Body of pancreas (tissue), 4 donors: ENCODE data around the gene CLRN2. TPM values are rescaled to one million over a fixed set of nuclear protein-coding genes. Genes with fewer than 3 reads are reported as not detected.

Source experiments
- ATAC-seq: fragments of 150-250 bp; one replicate; pipeline ENCODE4 v1.9.1; 2016
- DNase-seq, 4 donors: peaks; one replicate each; pipeline ENCODE4 v3.0.0-alpha.2; 2019
- H3K27ac ChIP-seq, 4 donors: fragments of 200-600 bp; sonication (generic); 1 replicate in 3 of 4; 2 replicates in 1 of 4; pipeline versions ENCODE4 v1.5.1 to v1.6.1; 2016 to 2019; ENCODE audit warnings: mild to moderate bottlenecking in 1 of 4, mixed read lengths in 1 of 4, moderate library complexity in 1 of 4
- H3K27me3 ChIP-seq, 2 donors: fragments of 200-600 bp; sonication (generic); one replicate each; pipeline ENCODE4 v1.6.0; 2016; ENCODE audit warnings: mild to moderate bottlenecking in 1 of 2
- H3K36me3 ChIP-seq, 2 donors: fragments of 200-600 bp; sonication (generic); replicated peaks in 1 of 2; 2 replicates each; pipeline ENCODE4 v1.5.1; 2016; ENCODE audit warnings: low read depth in 2 of 2; ENCODE audit not compliant: insufficient read depth in 1 of 2
- H3K4me1 ChIP-seq: fragments of 200-600 bp; sonication (generic); one replicate; pipeline ENCODE4 v1.6.0; 2016
- H3K4me3 ChIP-seq, 2 donors: fragments of 200-600 bp; sonication (generic); 1 replicate in 1 of 2; 2 replicates in 1 of 2; pipeline ENCODE4 v1.5.1; 2016 to 2019
- H3K9me3 ChIP-seq, 3 donors: fragments of 200-600 bp; sonication (generic); 1 replicate in 2 of 3; 2 replicates in 1 of 3; pipeline ENCODE4 v1.5.1; 2016
- POLR2A ChIP-seq, 3 donors: fragments of 450-650 bp; IDR thresholded peaks; one replicate each; pipeline ENCODE4 v1.6.1; 2016; ENCODE audit warnings: antibody characterized with exemption in 3 of 3, mild to moderate bottlenecking in 2 of 3
- WGBS, 2 donors: methylation state at CpG; one replicate each; pipeline ENCODE4 v1.1.5; 2017; 5-methylcytosine and 5-hydroxymethylcytosine counted together
- intact Hi-C: fragments of 100-400 bp; cut with DNase I; formaldehyde crosslinking; loops from one replicate; pipeline ENCODE4 v1.15.1; 2023
- total RNA-seq, 2 donors: library from RNA; depleted of rRNA; stranded (reverse); fragments of >200 nt; gene quantifications; one replicate each; pipeline ENCODE4 v1.1.0, GENCODE V29; 2016
- TF ChIP-seq, protein P1 (sequence below), 7 experiments: fragments of 450-650 bp in 4 of 7; fragments of 200-600 bp in 3 of 7; sonication (generic) in 3 of 7; IDR thresholded peaks; one replicate each; pipeline ENCODE4 v1.5.1; 2016 to 2019; ENCODE audit warnings: antibody characterized with exemption in 7 of 7

CLRN2 gene
- total RNA-seq, 2 donors from 2014 or later = not detected

DNA sequence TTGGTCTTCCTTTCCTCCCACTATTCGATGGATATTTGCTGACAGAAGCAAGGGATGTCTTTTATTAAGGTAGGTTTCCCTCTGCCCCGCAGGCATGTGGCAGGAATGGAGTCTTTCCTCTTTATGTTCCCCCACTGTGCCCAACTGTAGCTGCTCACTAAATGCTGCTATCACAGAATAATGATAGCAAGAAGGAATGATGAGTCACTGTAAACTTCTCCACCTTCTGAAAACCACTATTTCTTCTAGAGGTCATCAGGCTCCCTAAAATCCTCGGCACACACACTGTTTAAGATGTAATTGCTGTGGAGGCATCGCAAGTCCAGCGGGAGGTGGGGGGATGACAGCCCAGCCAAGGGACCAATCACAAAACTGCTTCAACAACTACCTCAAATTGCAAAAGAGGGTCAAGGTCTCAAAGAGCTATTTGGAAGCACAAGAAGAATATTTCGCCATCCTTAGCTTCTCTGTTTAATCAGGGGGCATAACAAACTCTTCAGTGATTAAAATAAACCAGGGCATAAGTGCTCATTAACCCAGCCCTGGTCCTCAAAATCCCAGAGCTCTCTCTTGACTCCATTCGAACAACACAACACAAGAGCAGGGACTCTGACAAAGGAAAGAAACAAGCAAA is 17.0 kb upstream of the CLRN2 start:
- ATAC-seq = no peak
- intact Hi-C loops = no loop called here
- Histone ChIP-seq H3K4me1 (no peaks in the 10 kb centered on the region), H3K27me3 (no peaks in the 10 kb centered on the region), H3K9me3 (no peaks in the 10 kb centered on the region), H3K27ac (no peak overlapping the region), H3K36me3 (peaks cover 0 to 7% of the 10 kb centered on the region in 2 donors), H3K4me3 (no peak overlapping the region)
- DNase-seq = no peak
- WGBS, 2 donors = 85 to 86% methylated on average over 7 of the region's 7 CpGs
- TF ChIP-seq POLR2A (IDR thresholded peaks at IDR 0.05) = no peak
- TF ChIP-seq, protein P1, sequence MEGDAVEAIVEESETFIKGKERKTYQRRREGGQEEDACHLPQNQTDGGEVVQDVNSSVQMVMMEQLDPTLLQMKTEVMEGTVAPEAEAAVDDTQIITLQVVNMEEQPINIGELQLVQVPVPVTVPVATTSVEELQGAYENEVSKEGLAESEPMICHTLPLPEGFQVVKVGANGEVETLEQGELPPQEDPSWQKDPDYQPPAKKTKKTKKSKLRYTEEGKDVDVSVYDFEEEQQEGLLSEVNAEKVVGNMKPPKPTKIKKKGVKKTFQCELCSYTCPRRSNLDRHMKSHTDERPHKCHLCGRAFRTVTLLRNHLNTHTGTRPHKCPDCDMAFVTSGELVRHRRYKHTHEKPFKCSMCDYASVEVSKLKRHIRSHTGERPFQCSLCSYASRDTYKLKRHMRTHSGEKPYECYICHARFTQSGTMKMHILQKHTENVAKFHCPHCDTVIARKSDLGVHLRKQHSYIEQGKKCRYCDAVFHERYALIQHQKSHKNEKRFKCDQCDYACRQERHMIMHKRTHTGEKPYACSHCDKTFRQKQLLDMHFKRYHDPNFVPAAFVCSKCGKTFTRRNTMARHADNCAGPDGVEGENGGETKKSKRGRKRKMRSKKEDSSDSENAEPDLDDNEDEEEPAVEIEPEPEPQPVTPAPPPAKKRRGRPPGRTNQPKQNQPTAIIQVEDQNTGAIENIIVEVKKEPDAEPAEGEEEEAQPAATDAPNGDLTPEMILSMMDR (IDR thresholded peaks at IDR 0.05) = no peak

DNA sequence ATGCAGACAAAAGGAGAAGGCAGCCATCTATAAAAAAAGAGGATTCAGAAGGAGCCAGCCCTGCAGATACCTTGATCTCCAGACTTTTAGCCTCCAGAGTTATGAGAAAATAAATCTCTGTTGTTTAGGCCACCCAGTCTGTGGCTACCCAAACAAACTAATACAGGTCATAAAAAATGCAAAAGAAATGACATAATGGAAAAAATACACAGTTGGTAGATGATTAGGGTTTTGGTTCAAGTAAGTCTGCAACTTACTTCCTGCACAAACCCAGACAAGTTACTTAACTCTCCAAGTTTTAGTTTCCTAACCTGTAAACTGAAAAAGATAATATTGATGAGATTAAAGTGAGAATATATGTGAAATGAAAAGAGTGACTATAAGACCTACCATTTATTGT is 14.4 kb upstream of the CLRN2 start:
- Histone ChIP-seq H3K9me3 (no peaks in the 10 kb centered on the region), H3K27me3 (no peaks in the 10 kb centered on the region), H3K36me3 (peaks cover 0 to 7% of the 10 kb centered on the region in 2 donors), H3K27ac (no peak overlapping the region), H3K4me3 (no peak overlapping the region), H3K4me1 (no peaks in the 10 kb centered on the region)
- DNase-seq = no peak
- intact Hi-C loops = no loop called here
- no peak for TF ChIP-seq POLR2A (IDR thresholded peaks at IDR 0.05)
- TF ChIP-seq, protein P1 (IDR thresholded peaks at IDR 0.05) = no peak
- ATAC-seq = no peak

DNA sequence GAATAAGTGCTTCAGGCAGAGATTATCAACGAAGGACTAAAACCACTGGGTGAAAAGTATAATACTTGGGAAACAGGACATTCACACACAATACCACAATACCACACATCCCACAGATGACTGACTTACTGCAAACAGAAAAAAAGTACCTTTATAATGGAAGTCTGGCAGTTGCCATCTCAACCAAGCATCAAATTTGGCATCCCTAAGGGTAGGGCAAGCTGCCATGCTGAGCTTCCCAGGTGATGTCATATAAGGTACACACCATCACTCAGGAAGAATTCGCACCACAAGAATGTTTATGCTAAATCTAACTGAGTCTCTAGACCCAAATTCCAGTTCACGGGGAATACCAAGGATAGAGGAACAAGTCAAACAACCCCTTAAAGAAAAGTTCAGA is 12.2 kb upstream of the CLRN2 start:
- 81 to 89% methylated on average over 3 of the region's 3 CpGs for WGBS, 2 donors
- no peaks in the 10 kb centered on the region for H3K27me3 ChIP-seq
- H3K36me3 ChIP-seq = peaks cover 0 to 7% of the 10 kb centered on the region in 2 donors
- no peaks in the 10 kb centered on the region for H3K9me3 ChIP-seq
- DNase-seq (no peak), ATAC-seq (no peak)
- intact Hi-C loops = no loop called here
- H3K4me1 ChIP-seq = no peaks in the 10 kb centered on the region
- TF ChIP-seq, protein P1 (IDR thresholded peaks at IDR 0.05) = no peak
- no peak for TF ChIP-seq POLR2A (IDR thresholded peaks at IDR 0.05)
- no peak overlapping the region for H3K27ac ChIP-seq
- H3K4me3 ChIP-seq = no peak overlapping the region

DNA sequence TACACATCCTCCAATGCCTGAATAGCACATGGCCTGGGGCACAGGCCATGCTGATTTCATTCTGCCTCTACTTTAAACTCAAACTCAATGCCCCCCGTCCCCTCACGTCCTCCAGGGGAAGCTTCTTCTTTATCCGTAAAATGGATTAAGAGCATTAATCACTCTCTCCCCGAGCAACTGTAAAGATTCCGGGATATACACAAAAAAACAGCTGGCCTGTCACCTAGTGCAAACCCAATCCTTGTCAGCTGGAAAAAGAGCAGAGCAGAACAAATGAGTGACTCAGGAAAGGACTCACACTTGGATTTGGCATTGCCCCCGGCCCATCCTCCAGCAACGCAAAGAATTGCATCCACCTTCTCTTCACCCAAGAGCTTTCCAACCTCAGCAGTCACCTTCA is 10.9 kb upstream of the CLRN2 start:
- Histone ChIP-seq H3K27ac (no peak overlapping the region), H3K4me3 (no peak overlapping the region), H3K9me3 (no peaks in the 10 kb centered on the region), H3K36me3 (peaks cover 0 to 5% of the 10 kb centered on the region in 2 donors), H3K27me3 (no peaks in the 10 kb centered on the region), H3K4me1 (no peaks in the 10 kb centered on the region)
- TF ChIP-seq, protein P1 (IDR thresholded peaks at IDR 0.05) = no peak
- TF ChIP-seq POLR2A (IDR thresholded peaks at IDR 0.05) = no peak
- no peak for ATAC-seq
- intact Hi-C loops = no loop called here
- no peak for DNase-seq
- WGBS, 2 donors = 81 to 92% methylated on average over 7 of the region's 7 CpGs

DNA sequence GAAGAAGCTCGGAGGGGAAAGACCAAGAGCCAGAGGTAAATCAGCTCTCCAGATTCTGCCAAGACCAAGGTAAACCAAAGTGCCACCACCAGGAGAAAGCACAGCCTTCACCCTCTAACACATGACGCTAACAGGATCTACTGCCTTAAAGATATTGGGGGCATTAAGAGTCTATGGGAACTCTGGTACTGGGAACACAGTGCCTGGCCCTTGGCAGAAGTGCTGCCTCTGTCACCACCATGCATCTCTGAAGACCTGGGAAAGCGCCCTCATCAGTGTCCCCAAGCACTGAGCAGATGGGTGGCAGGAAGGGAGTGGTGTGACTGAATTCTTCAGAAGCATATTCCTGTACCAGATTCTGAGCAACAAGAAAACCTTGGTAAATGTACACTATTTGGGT is 4.4 kb upstream of the CLRN2 start:
- peaks cover 18% of the 10 kb centered on the region for H3K4me1 ChIP-seq
- 83 to 89% methylated on average over 3 of the region's 3 CpGs for WGBS, 2 donors
- H3K4me3 ChIP-seq = no peak overlapping the region
- no peaks in the 10 kb centered on the region for H3K36me3 ChIP-seq
- DNase-seq (no peak), ATAC-seq (no peak)
- TF ChIP-seq, protein P1 (IDR thresholded peaks at IDR 0.05) = no peak
- no peak for TF ChIP-seq POLR2A (IDR thresholded peaks at IDR 0.05)
- peak overlapping the region in 3 of 4 donors; percentile 72 to 84 (median 79) for H3K27ac ChIP-seq
- H3K9me3 ChIP-seq = no peaks in the 10 kb centered on the region
- no peaks in the 10 kb centered on the region for H3K27me3 ChIP-seq
- intact Hi-C loops = no loop called here
